ENCODE measurements around the gene ADGRG3.

- TF ChIP-seq, protein P1, sequence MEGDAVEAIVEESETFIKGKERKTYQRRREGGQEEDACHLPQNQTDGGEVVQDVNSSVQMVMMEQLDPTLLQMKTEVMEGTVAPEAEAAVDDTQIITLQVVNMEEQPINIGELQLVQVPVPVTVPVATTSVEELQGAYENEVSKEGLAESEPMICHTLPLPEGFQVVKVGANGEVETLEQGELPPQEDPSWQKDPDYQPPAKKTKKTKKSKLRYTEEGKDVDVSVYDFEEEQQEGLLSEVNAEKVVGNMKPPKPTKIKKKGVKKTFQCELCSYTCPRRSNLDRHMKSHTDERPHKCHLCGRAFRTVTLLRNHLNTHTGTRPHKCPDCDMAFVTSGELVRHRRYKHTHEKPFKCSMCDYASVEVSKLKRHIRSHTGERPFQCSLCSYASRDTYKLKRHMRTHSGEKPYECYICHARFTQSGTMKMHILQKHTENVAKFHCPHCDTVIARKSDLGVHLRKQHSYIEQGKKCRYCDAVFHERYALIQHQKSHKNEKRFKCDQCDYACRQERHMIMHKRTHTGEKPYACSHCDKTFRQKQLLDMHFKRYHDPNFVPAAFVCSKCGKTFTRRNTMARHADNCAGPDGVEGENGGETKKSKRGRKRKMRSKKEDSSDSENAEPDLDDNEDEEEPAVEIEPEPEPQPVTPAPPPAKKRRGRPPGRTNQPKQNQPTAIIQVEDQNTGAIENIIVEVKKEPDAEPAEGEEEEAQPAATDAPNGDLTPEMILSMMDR (IDR thresholded peaks at IDR 0.05) = no peak
- no peak for TF ChIP-seq EZH2 (IDR thresholded peaks at IDR 0.05)
These were observed 18.7 kb upstream of the ADGRG3 start for GRCh38 chr16:57649443-57649751.
